HCT116 (cell line): ENCODE data around the gene ZDHHC9. TPM values are rescaled to one million over a fixed set of nuclear protein-coding genes. Genes with fewer than 3 reads are reported as not detected.

ENCODE experiments used
- ATAC-seq: fragments of 200-7000 bp; cut with Tn5 transposase; 2 replicates; pipeline ENCODE4 v1.9.1; 2020; ENCODE audit warnings: mild to moderate bottlenecking, moderate library complexity
- BruUV-seq: library from RNA; stranded (reverse); fragments of 400-500 nt; replicated peaks from 2 replicates; lab custom pipeline; 2021; lab: Mats Ljungman, UMichigan
- CTCF ChIA-PET: fragments of 300-600 bp; sonication (Branson Sonifier 250); formaldehyde crosslinking; loops from one replicate; lab custom pipeline; 2021; ENCODE audit warnings: antibody characterized with exemption; lab: Charles Lee
- POLR2A ChIA-PET: fragments of 300-600, 350-600 bp; sonication (Branson Sonifier 250); formaldehyde crosslinking; loops from one replicate; lab custom pipeline; 2021; ENCODE audit warnings: antibody characterized with exemption; lab: Charles Lee
- RAD21 ChIA-PET, 2 experiments: fragments of 300-600 bp; sonication (Branson Sonifier 250); formaldehyde crosslinking; loops; one replicate each; lab custom pipeline; 2023; ENCODE audit warnings: low total read pairs in 2 of 2; ENCODE audit not compliant: uncharacterized antibody in 2 of 2, unreplicated experiment in 2 of 2, low non-redundant PET in 1 of 2; lab: Charles Lee
- DNase-seq: peaks from one replicate; pipeline ENCODE4 v3.0.0-alpha.2; 2010; ENCODE audit warnings: low read depth, low spot score
- H2AFZ ChIP-seq: fragments of 200-600 bp; shearing (Covaris generic), sonication (generic); 2 replicates; pipeline ENCODE4 v1.6.1; 2017; ENCODE audit warnings: low read depth, mixed run types, mixed read lengths, antibody characterized with exemption, low read length; ENCODE audit not compliant: poor library complexity, severe bottlenecking
- H3K27ac ChIP-seq: 2 replicates; pipeline ENCODE4 v1.5.1; 2012; ENCODE audit warnings: low read depth, low read length
- H3K27me3 ChIP-seq: fragments of 200-600 bp; sonication (generic); 2 replicates; pipeline ENCODE4 v1.6.1; 2016; ENCODE audit warnings: mixed run types, low read length, mixed read lengths; ENCODE audit not compliant: insufficient read depth
- H3K36me3 ChIP-seq, 2 experiments: fragments of 200-500 bp in 1 of 2; fragments of 200-600 bp in 1 of 2; sonication (Bioruptor generic) in 1 of 2; sonication (generic) in 1 of 2; 2 replicates each; pipeline versions ENCODE4 v1.5.1 to v1.6.1; 2014 to 2016; ENCODE audit warnings: low read length in 2 of 2, inconsistent platforms in 1 of 2, mixed read lengths in 1 of 2, mixed run types in 1 of 2; ENCODE audit not compliant: insufficient read depth in 2 of 2, control insufficient read depth in 1 of 2
- H3K4me1 ChIP-seq, 2 experiments: fragments of 200-600 bp in 1 of 2; sonication (generic) in 1 of 2; 2 replicates each; pipeline versions ENCODE4 v1.5.1 to v1.6.1; 2012 to 2017; ENCODE audit warnings: low read length in 2 of 2, inconsistent platforms in 1 of 2, mild to moderate bottlenecking in 1 of 2, mixed read lengths in 1 of 2, mixed run types in 1 of 2, moderate library complexity in 1 of 2; ENCODE audit not compliant: insufficient read depth in 2 of 2, control insufficient read depth in 1 of 2
- H3K4me2 ChIP-seq: fragments of 200-600 bp; sonication (generic); 2 replicates; pipeline ENCODE4 v1.6.1; 2017; ENCODE audit warnings: mixed run types, low read length, mixed read lengths
- H3K4me3 ChIP-seq, 2 experiments: fragments of 200-600 bp in 1 of 2; sonication (generic) in 1 of 2; replicated peaks in 1 of 2; 2 replicates each; pipeline ENCODE4 v1.5.1; 2011 to 2016; ENCODE audit warnings: low read length in 2 of 2, control low read depth in 1 of 2, low read depth in 1 of 2, mild to moderate bottlenecking in 1 of 2, mixed read lengths in 1 of 2, mixed run types in 1 of 2
- H3K79me2 ChIP-seq: fragments of 200-600 bp; sonication (generic); 2 replicates; pipeline ENCODE4 v1.6.1; 2017; ENCODE audit warnings: mild to moderate bottlenecking, mixed run types, low read length, moderate library complexity, mixed read lengths; ENCODE audit not compliant: insufficient read depth
- H3K9ac ChIP-seq: fragments of 200-600 bp; sonication (generic); 2 replicates; pipeline ENCODE4 v1.6.1; 2016; ENCODE audit warnings: low read length, mixed read lengths
- H3K9me2 ChIP-seq: fragments of 200-600 bp; sonication (generic), shearing (Covaris generic); 2 replicates; pipeline ENCODE4 v1.6.1; 2017; ENCODE audit warnings: mixed run types, mild to moderate bottlenecking, moderate library complexity; ENCODE audit not compliant: insufficient read depth
- H3K9me3 ChIP-seq, 2 experiments: fragments of 200-500 bp in 1 of 2; fragments of 200-600 bp in 1 of 2; sonication (Bioruptor generic) in 1 of 2; sonication (generic) in 1 of 2; 2 replicates each; pipeline ENCODE4 v1.6.1; 2014 to 2017; ENCODE audit warnings: low read length in 2 of 2, mixed read lengths in 2 of 2, inconsistent platforms in 1 of 2, low read depth in 1 of 2, mild to moderate bottlenecking in 1 of 2, mixed run types in 1 of 2, moderate library complexity in 1 of 2; ENCODE audit not compliant: control insufficient read depth in 1 of 2, insufficient read depth in 1 of 2
- H4K20me1 ChIP-seq: fragments of 200-600 bp; sonication (generic), shearing (Covaris generic); 2 replicates; pipeline ENCODE4 v1.6.1; 2017; ENCODE audit warnings: mixed run types, mild to moderate bottlenecking, moderate library complexity; ENCODE audit not compliant: insufficient read depth
- CBX3 ChIP-seq: IDR thresholded peaks from 2 replicates; pipeline ENCODE4 v1.6.1; 2012; ENCODE audit warnings: low read depth
- EGR1 ChIP-seq: IDR thresholded peaks from 2 replicates; pipeline ENCODE4 v1.6.1; 2012; ENCODE audit warnings: low read depth
- EZH2 ChIP-seq: fragments of 200-600 bp; sonication (generic); IDR thresholded peaks from 2 replicates; pipeline ENCODE4 v1.6.1; 2017; ENCODE audit warnings: antibody characterized with exemption, mixed run types
- EZH2phosphoT487 ChIP-seq: fragments of 200-600 bp; IDR thresholded peaks from 2 replicates; pipeline ENCODE4 v1.6.1; 2018; ENCODE audit warnings: antibody characterized with exemption, borderline replicate concordance
- MAX ChIP-seq: IDR thresholded peaks from 2 replicates; pipeline ENCODE4 v1.6.1; 2012
- POLR2AphosphoS5 ChIP-seq: IDR thresholded peaks from 2 replicates; pipeline ENCODE4 v1.6.1; 2011; ENCODE audit warnings: mild to moderate bottlenecking, low read depth, low read length, moderate library complexity
- RAD21 ChIP-seq: IDR thresholded peaks from 2 replicates; pipeline ENCODE4 v1.6.1; 2012; ENCODE audit warnings: low read depth, mild to moderate bottlenecking
- REST ChIP-seq: IDR thresholded peaks from 2 replicates; pipeline ENCODE4 v1.6.1; 2012; ENCODE audit warnings: low read depth
- SP1 ChIP-seq: IDR thresholded peaks from 2 replicates; pipeline ENCODE4 v1.6.1; 2012; ENCODE audit warnings: low read depth
- TCF7L2 ChIP-seq: IDR thresholded peaks from 2 replicates; pipeline ENCODE4 v1.7.0; 2011; ENCODE audit warnings: borderline replicate concordance, inconsistent platforms; ENCODE audit not compliant: insufficient read depth, insufficient read length; ENCODE audit errors: extremely low read depth
- YY1 ChIP-seq: IDR thresholded peaks from 2 replicates; pipeline ENCODE4 v1.6.1; 2011; ENCODE audit warnings: low read length, low read depth, moderate library complexity, mild to moderate bottlenecking; ENCODE audit not compliant: insufficient replicate concordance; ENCODE audit errors: extremely low read depth
- ZNF274 ChIP-seq: fragments of 200-500 bp; sonication (Bioruptor generic); IDR thresholded peaks from 2 replicates; pipeline ENCODE4 v1.6.1; 2014; ENCODE audit warnings: mild to moderate bottlenecking, low read depth, low read length, inconsistent platforms
- intact Hi-C: fragments of 100-400 bp; cut with micrococcal nuclease; formaldehyde crosslinking; loops from 2 replicates; pipeline ENCODE4 v1.10.0; 2022
- total RNA-seq: library from RNA; stranded (reverse); gene quantifications from one replicate; pipeline ENCODE4 v1.2.1, GENCODE V29; 2021; ENCODE audit not compliant: unreplicated experiment

ZDHHC9 gene
- total RNA-seq, 1 experiment from 2014 or later = 18.9 TPM

- Histone ChIP-seq H3K4me1 (no peaks in the 10 kb centered on the region), H3K9ac (no peak overlapping the region), H2AFZ (no peak overlapping the region), H3K9me2 (no peaks in the 10 kb centered on the region), H3K27me3 (no peaks in the 10 kb centered on the region), H3K36me3 (no peaks in the 10 kb centered on the region), H3K79me2 (no peaks in the 10 kb centered on the region), H3K4me2 (no peak overlapping the region), H3K9me3 (no peaks in the 10 kb centered on the region), H4K20me1 (no peaks in the 10 kb centered on the region), H3K4me3 (no peak overlapping the region), H3K27ac (no peak overlapping the region)
- no peak for TF ChIP-seq ZNF274
- TF ChIP-seq RAD21 = no peak
- TF ChIP-seq TCF7L2 = no peak
- no peak for TF ChIP-seq REST
- no peak for TF ChIP-seq CBX3
- no peak for TF ChIP-seq EGR1
- no peak for TF ChIP-seq EZH2
- no peak for TF ChIP-seq MAX
- no peak for TF ChIP-seq EZH2phosphoT487
- TF ChIP-seq POLR2AphosphoS5 = no peak
- TF ChIP-seq SP1 = no peak
- no peak for TF ChIP-seq YY1
- DNase-seq (no peak), ATAC-seq (no peak)
- ChIA-PET CTCF (no interaction called here), POLR2A (no interaction called here), RAD21 (no interaction called here)
- intact Hi-C loops = no loop called here
- BruUV-seq = no TSS peak
Measured at GRCh38 chrX:129787336-129788055, 56.2 kb downstream of the ZDHHC9 start.
